Measurements from ENCODE around the gene USP34. TPM values are rescaled to one million over a fixed set of nuclear protein-coding genes. Genes with fewer than 3 reads are reported as not detected.
A peak's percentile ranks its signal among the peaks of the same experiment; 100 is the strongest.

USP34 gene
- total and polyA plus RNA-seq, 2 experiments from 2014 or later, result 81.8 to 157 TPM

- Mint-ChIP-seq H3K4me1 (no peaks in the 10 kb centered on the region), H3K36me3 (ENCODE audit: low read depth) (peaks cover 86% of the 10 kb centered on the region), H3K4me3 (no peak overlapping the region), H3K27ac (no peak overlapping the region), H3K9me3 (no peaks in the 10 kb centered on the region), H3K27me3 (ENCODE audit: insufficient read depth, low read depth, poor library complexity) (peaks cover 20% of the 10 kb centered on the region)
- no peak overlapping the region for H3K4me3 ChIP-seq
- H3F3A ChIP-seq (replicated peaks; ENCODE audit: low read depth), result peaks cover 12% of the 10 kb centered on the region
- H3K4me2 ChIP-seq, result no peak overlapping the region
- TF ChIP-seq CREB1 (CRISPR knock-in tag; IDR thresholded peaks at IDR 0.05; ENCODE audit: low read depth), result no peak
- TF ChIP-seq EZH2 (IDR thresholded peaks at IDR 0.05; ENCODE audit: low read depth, unreplicated experiment), result no peak
- TF ChIP-seq ZNF331 (CRISPR knock-in tag; IDR thresholded peaks at IDR 0.05; ENCODE audit: low read depth), result no peak
- H3K36me3 ChIP-seq (ENCODE audit: insufficient read depth), result peaks cover 44% of the 10 kb centered on the region
- H3K4me1 ChIP-seq (ENCODE audit: insufficient read depth), result peaks cover 4% of the 10 kb centered on the region; the same call in 1 of the 2 replicates
- H2AFZ ChIP-seq, result no peak overlapping the region
- no peaks in the 10 kb centered on the region for H3K27me3 ChIP-seq (ENCODE audit: insufficient read depth)
- H3K9me2 ChIP-seq (ENCODE audit: insufficient read depth), result no peaks in the 10 kb centered on the region
- no peak overlapping the region for H3K27ac ChIP-seq (ENCODE audit: low read depth)
- H3K79me2 ChIP-seq (replicated peaks; ENCODE audit: insufficient read depth), result peaks cover 98% of the 10 kb centered on the region
- H4K20me1 ChIP-seq (replicated peaks; ENCODE audit: insufficient read depth), result peaks cover 49% of the 10 kb centered on the region
- DNase-seq (ENCODE audit: low spot score) (no peak), ATAC-seq (no peak)
Observed at GRCh38 chr2:61504949-61505348, 34.1 kb upstream of the USP34 start.

GRCh38 chr2:61499060-61499459 is 28.2 kb upstream of the USP34 start:
- Mint-ChIP-seq H3K27me3 (ENCODE audit: insufficient read depth, low read depth, poor library complexity) (peaks cover 13% of the 10 kb centered on the region), H3K4me3 (no peak overlapping the region), H3K27ac (no peak overlapping the region), H3K4me1 (no peaks in the 10 kb centered on the region), H3K9me3 (no peaks in the 10 kb centered on the region), H3K36me3 (ENCODE audit: low read depth) (peaks cover 94% of the 10 kb centered on the region)
- Histone ChIP-seq H3K27ac (ENCODE audit: low read depth) (no peak overlapping the region), H3F3A (replicated peaks; ENCODE audit: low read depth) (peaks cover 6% of the 10 kb centered on the region), H2AFZ (no peak overlapping the region), H3K36me3 (ENCODE audit: insufficient read depth) (peaks cover 86% of the 10 kb centered on the region), H3K79me2 (replicated peaks; ENCODE audit: insufficient read depth) (peaks cover 81% of the 10 kb centered on the region), H3K4me3 (no peak overlapping the region), H4K20me1 (replicated peaks; ENCODE audit: insufficient read depth) (peaks cover 27% of the 10 kb centered on the region), H3K9me2 (ENCODE audit: insufficient read depth) (no peaks in the 10 kb centered on the region), H3K4me2 (no peak overlapping the region), H3K27me3 (ENCODE audit: insufficient read depth) (no peaks in the 10 kb centered on the region), H3K4me1 (ENCODE audit: insufficient read depth) (no peaks in the 10 kb centered on the region)
- no peak for TF ChIP-seq CREB1 (CRISPR knock-in tag; IDR thresholded peaks at IDR 0.05; ENCODE audit: low read depth)
- TF ChIP-seq CTCF (conservative IDR thresholded peaks at IDR 0.05; ENCODE audit: low read depth in 2 of 2), result no peak
- TF ChIP-seq ZNF331 (CRISPR knock-in tag; IDR thresholded peaks at IDR 0.05; ENCODE audit: low read depth), result no peak
- ATAC-seq (no peak), DNase-seq (ENCODE audit: low spot score) (no peak)

GRCh38 chr2:61493523-61493942 is 22.6 kb upstream of the USP34 start:
- TF ChIP-seq EZH2phosphoT487 (IDR thresholded peaks at IDR 0.05; ENCODE audit: unreplicated experiment) (no peak), ZNF114 (CRISPR knock-in tag; IDR thresholded peaks at IDR 0.05) (no peak), STAT1 (IDR thresholded peaks at IDR 0.05; ENCODE audit: unreplicated experiment) (no peak), CTCF (conservative IDR thresholded peaks at IDR 0.05; ENCODE audit: low read depth in 2 of 2) (no peak), JUNB (IDR thresholded peaks at IDR 0.05; ENCODE audit: unreplicated experiment) (no peak), POLR2AphosphoS5 (IDR thresholded peaks at IDR 0.05; ENCODE audit: low read depth) (no peak), NANOG (IDR thresholded peaks at IDR 0.05; ENCODE audit: borderline replicate concordance) (no peak), ZNF331 (CRISPR knock-in tag; IDR thresholded peaks at IDR 0.05; ENCODE audit: low read depth) (no peak)
- Histone ChIP-seq H2AFZ (no peak overlapping the region), H3F3A (replicated peaks; ENCODE audit: low read depth) (peaks cover 11% of the 10 kb centered on the region; the same call in 1 of the 2 replicates), H3K4me1 (ENCODE audit: insufficient read depth) (no peaks in the 10 kb centered on the region), H3K27ac (ENCODE audit: low read depth) (peak overlapping the region; percentile 8; the same call in 1 of the 2 replicates), H3K36me3 (ENCODE audit: insufficient read depth) (peaks cover 90% of the 10 kb centered on the region), H3K9me2 (ENCODE audit: insufficient read depth) (no peaks in the 10 kb centered on the region), H4K20me1 (replicated peaks; ENCODE audit: insufficient read depth) (peaks cover 19% of the 10 kb centered on the region; the same call in 1 of the 2 replicates), H3K79me2 (replicated peaks; ENCODE audit: insufficient read depth) (peaks cover 51% of the 10 kb centered on the region), H3K27me3 (ENCODE audit: insufficient read depth) (no peaks in the 10 kb centered on the region), H3K4me3 (no peak overlapping the region), H3K4me2 (no peak overlapping the region)
- H3K4me1 Mint-ChIP-seq, result no peaks in the 10 kb centered on the region
- H3K27ac Mint-ChIP-seq, result no peak overlapping the region
- H3K27me3 Mint-ChIP-seq (ENCODE audit: insufficient read depth, low read depth, poor library complexity), result peaks cover 10% of the 10 kb centered on the region
- no peaks in the 10 kb centered on the region for H3K9me3 Mint-ChIP-seq
- peaks cover 99% of the 10 kb centered on the region for H3K36me3 Mint-ChIP-seq (ENCODE audit: low read depth)
- ATAC-seq, result no peak
- no peak overlapping the region for H3K4me3 Mint-ChIP-seq
- DNase-seq (ENCODE audit: low spot score), result no peak
